Measurements from ENCODE around the gene ZNF212.

The ZNF212 gene

GRCh38 chr7:149252378-149252777 is 12.9 kb downstream of the ZNF212 start:
- H3K4me1 ChIP-seq (ENCODE audit: control insufficient read depth in 1 of 2, insufficient read depth in 1 of 2, low read depth in 1 of 2, low read length in 1 of 2) = no peaks in the 10 kb centered on the region
- H3K36me3 ChIP-seq = peaks cover 60% of the 10 kb centered on the region

GRCh38 chr7:149253665-149254064 is 14.2 kb downstream of the ZNF212 start:
- no peak overlapping the region for H3K27ac ChIP-seq
- H3K9me3 ChIP-seq = no peaks in the 10 kb centered on the region
- no peaks in the 10 kb centered on the region for H3K4me1 ChIP-seq (ENCODE audit: control insufficient read depth in 1 of 2, insufficient read depth in 1 of 2, low read depth in 1 of 2, low read length in 1 of 2)
- peaks cover 60% of the 10 kb centered on the region for H3K36me3 ChIP-seq
- H3K27me3 ChIP-seq = no peaks in the 10 kb centered on the region
- no peak overlapping the region for H3K4me3 ChIP-seq (ENCODE audit: low read depth in 1 of 2, low read length in 1 of 2)
- no peak for TF ChIP-seq CTCF (IDR thresholded peaks at IDR 0.05)

More at GRCh38 chr7:149252378-149252777, 12.9 kb downstream of the ZNF212 start:
- Histone ChIP-seq H3K4me3 (ENCODE audit: low read depth in 1 of 2, low read length in 1 of 2) (no peak overlapping the region), H3K9me3 (no peaks in the 10 kb centered on the region), H3K27me3 (no peaks in the 10 kb centered on the region), H3K27ac (no peak overlapping the region)
- TF ChIP-seq CTCF (IDR thresholded peaks at IDR 0.05) = no peak

- peaks cover 60% of the 10 kb centered on the region for H3K36me3 ChIP-seq
- H3K4me3 ChIP-seq (ENCODE audit: low read depth in 1 of 2, low read length in 1 of 2) = no peak overlapping the region
- TF ChIP-seq CTCF (IDR thresholded peaks at IDR 0.05) = no peak
- no peaks in the 10 kb centered on the region for H3K9me3 ChIP-seq
- H3K27ac ChIP-seq = no peak overlapping the region
- no peaks in the 10 kb centered on the region for H3K27me3 ChIP-seq
- no peaks in the 10 kb centered on the region for H3K4me1 ChIP-seq (ENCODE audit: control insufficient read depth in 1 of 2, insufficient read depth in 1 of 2, low read depth in 1 of 2, low read length in 1 of 2)
Observed at GRCh38 chr7:149254181-149254858, 14.9 kb downstream of the ZNF212 start.

- no peak for TF ChIP-seq CTCF (IDR thresholded peaks at IDR 0.05)
- Histone ChIP-seq H3K9me3 (no peaks in the 10 kb centered on the region), H3K27me3 (no peaks in the 10 kb centered on the region), H3K4me1 (ENCODE audit: control insufficient read depth in 1 of 2, insufficient read depth in 1 of 2, low read depth in 1 of 2, low read length in 1 of 2) (no peaks in the 10 kb centered on the region), H3K27ac (no peak overlapping the region), H3K36me3 (peaks cover 58% of the 10 kb centered on the region), H3K4me3 (ENCODE audit: low read depth in 1 of 2, low read length in 1 of 2) (no peak overlapping the region)
Observed at GRCh38 chr7:149255174-149255573, 15.7 kb downstream of the ZNF212 start.

- no peak for TF ChIP-seq CTCF (IDR thresholded peaks at IDR 0.05)
- Histone ChIP-seq H3K4me1 (ENCODE audit: control insufficient read depth in 1 of 2, insufficient read depth in 1 of 2, low read depth in 1 of 2, low read length in 1 of 2) (peaks cover 3 to 5% of the 10 kb centered on the region in 2 experiments), H3K36me3 (peaks cover 46% of the 10 kb centered on the region), H3K27ac (no peak overlapping the region), H3K4me3 (ENCODE audit: low read depth in 1 of 2, low read length in 1 of 2) (no peak overlapping the region), H3K9me3 (no peaks in the 10 kb centered on the region), H3K27me3 (peaks cover 4% of the 10 kb centered on the region)
Observed at GRCh38 chr7:149256568-149256967, 17.1 kb downstream of the ZNF212 start.
